Putamen (tissue), 1 donor: ENCODE data around the gene SLC4A1AP.

ENCODE experiments used
- DNase-seq: peaks from one replicate; pipeline ENCODE4 v3.0.0-alpha.2; 2016; ENCODE audit warnings: low spot score

The SLC4A1AP gene

DNA sequence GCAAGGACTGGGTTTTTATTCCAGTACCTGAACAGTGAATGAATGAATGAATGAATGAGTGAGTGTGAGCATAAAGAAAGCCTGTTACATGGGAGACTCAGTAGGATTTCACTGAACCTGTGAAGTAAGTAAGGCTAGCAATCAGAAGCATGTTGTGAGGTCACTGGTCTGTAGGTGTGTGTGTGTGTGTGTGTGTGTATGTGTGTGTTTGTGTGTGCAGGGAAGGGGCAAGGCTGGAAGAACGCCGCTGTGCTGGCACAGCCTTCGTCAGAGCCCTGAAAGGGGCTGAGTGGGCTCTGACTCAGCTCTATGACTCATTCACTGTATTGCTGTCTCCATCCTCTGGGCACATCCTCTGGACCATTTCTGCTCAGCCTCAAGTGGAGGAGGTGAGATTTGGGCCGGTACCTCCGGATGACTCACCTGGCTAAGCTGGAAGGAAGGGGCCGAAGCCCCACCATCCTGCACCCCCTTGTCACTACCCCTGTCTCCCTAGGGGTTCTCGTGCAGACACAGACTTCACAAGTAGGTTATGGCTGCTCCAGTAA is 56.4 kb downstream of the SLC4A1AP start:
- no peak for DNase-seq

DNA sequence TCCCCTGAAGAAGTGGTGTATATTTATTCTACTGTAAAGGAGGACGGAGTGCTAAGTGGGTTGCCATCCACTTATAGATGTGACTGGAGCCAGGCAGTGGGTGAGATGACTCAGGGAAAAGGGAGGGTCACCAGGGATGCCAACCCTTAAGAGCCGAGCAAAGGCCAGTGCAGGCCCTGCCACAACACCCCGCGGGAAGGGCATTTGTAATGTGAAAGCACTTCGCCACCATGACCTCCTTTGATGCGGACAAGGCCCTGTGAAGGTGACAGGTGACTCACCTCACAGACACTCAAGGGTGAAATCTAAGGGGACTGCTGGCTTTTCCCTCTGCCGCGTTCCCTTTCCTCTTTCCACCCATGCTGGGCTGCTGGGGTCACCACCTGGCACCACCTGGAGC is 57.6 kb downstream of the SLC4A1AP start:
- DNase-seq, result no peak

DNA sequence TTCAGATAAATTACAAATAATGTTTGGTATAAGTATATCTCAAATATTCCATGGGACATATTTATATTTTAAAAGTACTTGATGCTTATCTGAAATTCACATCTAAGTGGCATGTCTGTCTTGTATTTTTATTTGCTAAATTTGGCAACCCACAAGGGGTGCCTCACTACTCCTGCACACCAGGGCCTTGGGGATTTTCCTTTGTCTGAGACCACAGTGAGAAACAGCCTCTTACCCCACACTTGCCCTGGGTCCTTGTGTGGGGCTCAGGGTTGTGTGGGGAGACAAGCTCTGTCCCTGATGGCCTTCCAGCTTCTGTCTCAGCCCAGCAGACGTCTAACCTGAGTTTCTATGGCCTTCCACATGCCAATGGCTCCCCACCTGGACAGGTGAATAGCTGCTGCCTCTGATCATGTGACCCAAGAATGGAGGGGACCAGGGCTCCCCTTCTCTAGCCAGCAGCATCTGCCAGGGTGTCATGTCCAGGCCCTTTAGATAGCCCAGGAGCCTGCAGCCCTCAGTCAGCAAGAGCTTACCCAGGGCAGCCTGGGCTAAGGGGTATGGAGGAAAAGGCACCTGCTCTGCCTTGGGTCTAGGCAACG is 58.3 kb downstream of the SLC4A1AP start:
- DNase-seq, result no peak

DNA sequence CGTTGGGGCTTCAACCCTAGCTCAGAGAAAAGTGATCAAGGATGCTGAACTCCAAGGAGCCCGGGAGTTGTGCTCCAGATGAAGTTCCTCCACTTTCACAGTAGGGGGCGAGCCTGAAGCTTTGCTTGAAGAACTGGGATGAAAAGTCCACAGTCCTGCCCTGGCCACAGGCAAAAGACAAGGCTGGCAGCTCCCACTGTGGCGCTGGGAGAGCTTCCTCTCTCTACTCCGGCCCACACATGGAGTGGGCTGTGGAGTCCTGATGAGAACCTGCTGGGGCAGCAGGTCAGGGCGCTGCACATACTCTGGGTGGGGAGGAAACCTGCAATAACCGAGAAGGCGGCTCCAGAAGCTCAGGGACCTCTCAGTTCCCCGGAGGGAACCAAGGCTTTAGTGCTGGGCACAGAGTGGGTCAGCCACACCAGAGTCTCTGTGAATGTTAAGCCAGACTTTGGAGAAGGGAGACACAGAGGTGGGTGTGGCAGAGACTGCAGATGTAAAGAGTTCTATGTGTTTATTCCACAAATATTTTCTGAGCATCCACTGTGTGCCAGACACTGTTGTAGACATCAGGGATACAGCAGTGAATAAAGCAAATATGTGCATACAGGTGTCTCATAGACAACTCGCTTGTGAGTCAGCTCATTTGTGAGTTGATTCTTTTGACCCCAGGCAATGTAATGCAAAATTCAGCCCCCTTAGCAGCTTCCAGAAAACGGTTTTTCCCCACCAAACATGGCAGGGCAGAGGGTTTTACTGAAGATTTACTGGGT is 59.9 kb downstream of the SLC4A1AP start:
- DNase-seq, result peak; percentile 68

DNA sequence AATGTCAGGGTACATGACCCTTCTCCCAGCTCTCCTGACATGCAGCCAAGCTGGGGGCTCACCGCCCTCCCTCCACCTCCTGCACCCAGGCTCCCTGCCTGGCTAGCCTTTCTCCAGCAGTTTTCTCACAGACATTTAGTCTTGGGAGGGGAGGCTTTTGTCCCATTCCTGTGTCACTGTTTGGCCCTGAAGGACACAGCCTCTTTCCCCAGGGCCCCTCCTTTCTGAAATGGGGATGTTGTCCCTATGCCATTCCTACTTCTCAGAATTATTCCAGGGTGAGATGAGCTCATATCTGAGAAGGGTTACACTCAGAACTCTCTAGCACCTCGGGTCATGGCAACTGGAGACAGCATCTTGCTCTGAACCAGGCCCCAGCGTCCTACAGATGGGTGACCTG is 60.5 kb downstream of the SLC4A1AP start:
- DNase-seq, result no peak

DNA sequence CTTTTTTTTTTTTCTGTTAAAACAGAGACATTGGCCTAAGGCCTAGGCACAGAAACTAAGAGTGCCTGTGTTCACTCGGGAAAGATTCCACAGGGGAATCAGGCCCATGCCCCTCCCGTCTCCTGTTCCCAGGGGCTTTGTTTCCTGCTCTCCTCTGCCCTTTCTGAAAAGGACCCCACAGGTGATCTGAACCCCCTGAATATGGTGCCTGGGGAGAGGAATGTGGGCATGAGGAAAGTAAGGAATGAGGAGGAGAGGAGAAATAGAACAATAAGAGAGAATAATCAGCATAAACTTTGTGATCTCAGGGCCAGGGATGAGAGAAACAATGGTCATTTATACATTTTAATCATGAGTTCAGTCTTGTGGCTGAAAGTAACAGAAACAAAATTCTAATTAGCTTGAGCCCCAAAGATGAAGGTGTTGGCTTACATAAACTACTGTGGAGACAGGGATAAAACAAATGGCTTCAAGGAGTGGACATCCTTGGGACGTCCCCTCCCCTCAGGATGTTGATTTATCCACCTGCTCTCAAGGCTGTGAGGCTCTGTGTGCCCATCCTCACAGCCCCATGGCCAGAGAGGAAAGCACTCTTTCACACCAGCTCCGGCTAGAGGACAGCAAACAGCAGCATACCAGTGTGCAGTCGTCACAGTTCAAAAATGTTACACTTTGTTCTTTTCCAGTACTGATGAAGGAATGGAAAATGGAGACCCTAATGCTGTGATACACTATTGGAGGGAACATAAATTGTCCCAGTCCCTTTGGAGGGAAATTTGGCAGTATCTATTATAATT is 61.4 kb downstream of the SLC4A1AP start:
- DNase-seq, result no peak

DNA sequence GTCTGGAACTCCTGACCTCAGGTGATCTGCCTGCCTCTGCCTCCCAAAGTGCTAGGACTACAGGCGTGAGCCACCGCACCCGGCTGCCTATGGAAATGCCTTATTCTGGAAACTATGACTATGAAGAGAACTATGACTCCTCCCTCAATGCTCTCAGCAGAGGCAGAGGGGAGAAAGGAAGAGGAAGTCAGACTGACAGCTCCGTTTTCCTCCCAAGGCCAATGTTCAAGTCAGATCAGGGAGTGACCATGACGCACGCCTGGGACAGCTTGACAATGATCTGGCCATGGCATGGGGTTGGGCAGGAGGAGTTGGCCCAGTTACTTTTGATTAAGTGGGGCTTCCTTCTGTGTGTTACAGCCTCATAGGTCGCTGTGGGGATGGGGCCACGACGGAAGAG is 63.6 kb downstream of the SLC4A1AP start:
- DNase-seq, result no peak

DNA sequence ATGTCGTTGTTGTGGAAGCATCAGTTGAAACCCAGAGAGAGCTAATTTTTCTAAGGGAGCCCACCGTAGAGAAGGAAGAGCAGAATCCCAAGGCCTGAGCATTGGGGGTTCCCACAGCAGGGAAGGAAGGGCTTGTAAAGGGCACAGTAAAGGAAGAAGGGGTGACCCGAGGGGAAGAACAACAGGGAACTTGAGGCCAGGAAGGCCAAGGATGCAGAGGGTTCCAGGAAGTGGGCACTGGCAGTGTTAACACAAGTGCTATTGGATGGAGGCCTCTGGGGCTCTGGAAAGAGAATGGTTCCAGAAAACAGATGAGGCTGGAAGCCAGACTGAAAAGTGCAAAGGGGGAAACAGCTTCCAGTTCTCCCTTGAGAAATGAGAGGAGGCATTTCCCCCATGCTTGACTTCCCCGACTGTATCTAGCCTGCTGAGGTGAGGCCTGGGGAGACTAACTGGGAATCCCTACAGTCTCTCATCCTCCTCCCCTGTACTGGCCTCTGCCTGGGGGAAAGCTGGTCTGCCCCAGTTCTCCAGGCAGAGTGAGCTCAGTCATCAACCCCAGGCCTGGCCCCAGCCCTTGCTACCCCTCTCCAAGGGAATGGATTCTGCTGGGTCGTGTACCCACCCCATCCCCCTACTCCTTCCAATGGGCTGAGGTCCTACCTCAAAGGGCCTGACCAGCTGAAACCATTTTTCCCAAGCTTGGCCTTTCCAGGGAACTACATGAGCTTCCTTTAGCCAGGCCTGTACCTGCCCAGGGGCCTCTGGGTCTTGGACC is 64.6 kb downstream of the SLC4A1AP start:
- no peak for DNase-seq

DNA sequence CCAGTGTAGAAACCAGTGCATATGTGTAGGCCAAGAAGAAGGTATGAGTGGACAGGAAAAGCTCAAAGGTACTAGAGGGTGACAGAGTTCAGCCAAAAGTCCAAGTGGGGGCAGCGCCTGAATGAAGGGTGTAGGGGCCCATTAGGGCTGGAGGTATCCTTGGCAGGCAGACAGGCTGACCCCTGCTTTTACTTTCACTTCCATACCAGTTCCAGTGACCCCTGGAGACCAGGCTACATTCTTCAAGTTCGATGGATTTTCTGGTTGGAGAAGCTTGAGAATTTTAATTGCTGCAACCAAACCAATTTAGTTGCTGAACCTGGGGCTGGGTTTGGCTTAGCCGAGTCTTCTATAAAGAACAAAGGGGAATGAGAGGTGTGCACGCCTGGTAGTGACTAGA is 65.5 kb downstream of the SLC4A1AP start:
- no peak for DNase-seq

DNA sequence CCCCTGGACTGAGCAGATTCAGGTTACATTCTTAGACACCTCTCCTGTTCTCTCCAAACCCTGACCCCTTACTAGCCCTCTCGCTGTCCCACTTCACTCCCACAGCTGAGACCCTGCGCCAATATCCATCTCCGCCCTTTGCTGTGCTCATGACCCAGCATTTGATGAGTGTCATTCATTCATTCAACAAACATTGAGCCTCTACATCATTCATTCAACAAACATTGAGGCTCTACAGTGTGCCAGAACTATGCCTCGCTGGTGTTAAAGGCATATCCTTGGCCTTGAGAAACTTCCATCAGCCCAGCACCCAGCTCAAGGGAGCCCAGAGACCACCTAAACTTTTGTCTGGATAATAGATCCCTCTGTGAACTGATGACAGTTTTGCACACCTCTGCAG is 65.9 kb downstream of the SLC4A1AP start:
- no peak for DNase-seq

DNA sequence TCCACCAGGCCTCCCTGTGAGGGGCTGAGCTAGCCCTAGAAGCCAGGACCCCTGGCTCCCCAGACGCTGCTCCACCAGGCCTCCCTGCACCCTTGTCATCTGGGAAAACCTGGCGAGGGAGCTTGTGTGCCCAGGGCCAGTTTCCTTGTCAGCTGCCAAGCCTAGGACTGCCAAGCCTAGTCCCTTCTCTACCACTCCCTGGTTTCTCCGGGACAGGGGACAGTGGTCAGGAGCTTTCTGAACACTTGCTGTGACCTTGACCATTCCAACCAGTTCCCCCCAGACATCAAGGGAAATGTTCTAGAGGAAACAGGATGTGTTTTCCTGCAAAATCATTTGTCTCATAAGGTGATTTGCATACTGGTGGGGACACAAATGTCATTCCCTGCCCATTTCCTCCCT is 66.6 kb downstream of the SLC4A1AP start:
- no peak for DNase-seq

DNA sequence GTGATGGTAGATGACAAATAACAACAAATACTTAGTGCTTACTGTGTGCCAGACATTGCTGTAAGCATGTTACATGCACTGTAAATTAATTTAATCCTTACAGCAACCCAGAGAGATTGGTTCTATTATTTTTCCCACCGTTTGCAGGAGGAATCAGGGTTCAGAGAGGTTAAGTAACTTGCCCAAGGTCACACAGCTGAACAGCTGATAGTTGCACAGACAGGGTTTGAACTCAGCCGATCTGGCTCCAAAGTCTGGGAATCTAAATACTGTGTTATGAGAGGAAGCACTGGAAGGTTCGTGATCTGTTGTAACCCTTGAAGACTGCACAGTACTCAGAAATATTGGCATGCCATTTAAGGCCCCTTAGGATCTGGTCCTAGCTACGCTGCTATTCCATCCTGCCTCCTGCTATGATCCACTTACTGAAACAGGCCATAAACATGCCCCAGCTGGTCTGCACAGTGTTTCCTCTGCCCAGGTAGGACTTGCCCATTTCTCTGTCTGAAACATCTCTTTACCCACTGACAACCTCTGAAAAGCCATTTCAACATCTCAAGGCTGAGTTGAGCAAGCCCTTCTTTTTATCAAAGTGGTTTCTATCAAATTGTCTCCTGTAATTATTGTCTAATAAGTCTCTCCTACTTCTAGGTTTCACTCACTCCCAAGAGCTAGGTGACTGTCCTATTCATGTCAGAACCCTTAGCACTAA is 67.4 kb downstream of the SLC4A1AP start:
- no peak for DNase-seq

DNA sequence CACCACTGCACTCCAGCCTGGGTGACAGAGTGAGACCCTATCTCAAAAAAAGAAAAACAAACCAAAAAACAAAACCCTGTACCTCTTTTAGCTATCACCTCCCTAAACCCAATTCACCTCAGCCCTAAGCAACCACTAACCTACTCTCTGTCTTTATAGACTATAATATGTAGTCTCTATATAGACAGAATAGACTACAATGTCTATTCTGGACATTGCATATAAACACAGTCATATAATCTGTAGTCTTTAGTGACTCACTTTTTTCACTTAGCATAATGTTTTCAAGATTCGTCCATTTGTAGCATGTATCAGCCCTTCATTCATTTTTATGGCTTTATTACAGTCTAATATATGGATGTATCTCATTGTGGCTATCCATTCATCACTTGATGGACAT is 70.6 kb downstream of the SLC4A1AP start:
- DNase-seq, result no peak

DNA sequence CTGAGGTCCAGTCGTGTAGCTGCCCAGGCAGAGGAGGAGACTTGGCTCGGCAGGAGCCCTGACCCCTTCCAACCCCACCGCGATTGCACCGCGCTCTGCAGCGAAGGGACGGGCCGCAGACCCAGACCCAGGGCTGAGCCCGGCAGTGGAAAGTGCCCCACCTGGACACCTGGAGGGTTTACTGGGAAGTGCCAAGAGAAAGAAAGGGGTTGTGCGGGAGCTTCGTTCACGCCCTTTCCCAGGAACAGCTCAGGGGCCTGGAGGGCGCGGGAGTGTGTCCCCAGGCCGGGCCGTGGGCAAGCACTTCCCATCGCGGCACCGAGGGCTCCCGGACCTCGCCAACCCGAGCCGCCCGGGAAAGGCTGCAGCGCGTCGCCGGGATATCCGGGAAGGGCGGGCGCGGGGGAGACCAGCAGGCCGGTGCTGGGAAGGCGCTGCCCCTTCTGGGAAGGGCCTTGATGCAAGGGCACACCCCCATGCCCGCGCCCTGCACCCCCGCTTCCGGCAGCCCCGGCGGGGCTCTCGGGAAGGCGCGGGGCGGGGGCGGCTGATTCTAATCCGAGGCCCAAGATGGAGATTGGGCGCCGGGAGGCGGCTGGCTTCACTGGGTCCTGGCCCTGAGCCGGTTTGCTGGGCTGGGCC is 71.7 kb downstream of the SLC4A1AP start:
- DNase-seq, result peak; percentile 53

DNA sequence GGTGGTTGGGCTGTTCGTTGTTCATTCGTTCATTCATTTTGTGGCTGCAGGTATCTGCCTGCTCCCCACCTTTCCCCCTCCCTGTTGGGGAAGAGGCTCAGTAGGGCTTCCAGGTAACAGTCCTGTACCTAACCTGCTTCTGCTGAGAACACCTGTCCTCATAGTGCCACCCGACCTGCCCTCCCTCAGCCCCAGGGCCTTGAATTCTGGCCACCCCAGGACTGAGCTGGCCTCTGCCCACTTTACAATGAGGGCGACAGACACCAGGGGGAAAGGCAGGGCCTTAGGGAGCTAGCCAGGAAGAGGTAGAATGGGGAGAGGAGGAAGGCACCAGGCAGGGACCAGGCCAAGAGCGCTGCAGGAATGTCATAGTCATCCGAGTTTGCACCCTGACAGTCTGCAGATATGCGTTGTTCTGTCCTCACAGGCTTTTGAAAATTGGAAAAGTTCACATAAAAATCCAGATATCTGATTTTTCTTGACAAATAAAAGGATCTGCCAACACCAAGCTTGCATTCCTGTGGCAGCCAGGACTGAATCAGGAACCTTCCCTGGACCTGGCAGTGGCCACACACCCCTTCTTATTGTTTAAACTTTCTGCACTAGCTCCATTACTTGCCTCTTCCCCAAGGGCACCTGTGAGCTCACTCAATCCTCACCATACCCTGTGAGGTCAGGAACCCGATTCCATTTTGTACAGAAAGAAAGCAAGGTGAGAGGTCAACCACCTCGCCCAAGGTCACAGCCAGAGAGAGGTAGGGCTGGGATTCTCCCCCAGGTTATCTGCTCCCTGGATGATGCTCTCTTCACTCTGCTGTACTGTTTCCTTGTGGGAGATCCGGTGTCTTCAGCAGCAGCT is 72.6 kb downstream of the SLC4A1AP start:
- no peak for DNase-seq

DNA sequence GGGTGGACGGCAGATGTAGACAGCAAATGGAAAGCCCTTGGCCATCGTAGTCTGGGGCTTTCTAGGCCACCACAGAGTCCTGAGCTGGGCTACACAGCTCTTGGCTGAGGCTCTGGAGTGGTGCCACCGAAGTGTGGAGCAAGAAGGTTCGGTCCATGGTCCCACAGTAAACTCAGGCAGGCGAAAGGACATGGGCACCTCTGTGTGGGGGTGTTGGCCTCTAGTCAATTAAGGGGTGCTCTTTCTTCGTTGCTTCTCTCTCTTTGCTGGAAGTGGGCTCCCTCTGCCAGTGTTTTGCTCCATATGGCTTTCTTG is 73.2 kb downstream of the SLC4A1AP start:
- DNase-seq, result no peak

DNA sequence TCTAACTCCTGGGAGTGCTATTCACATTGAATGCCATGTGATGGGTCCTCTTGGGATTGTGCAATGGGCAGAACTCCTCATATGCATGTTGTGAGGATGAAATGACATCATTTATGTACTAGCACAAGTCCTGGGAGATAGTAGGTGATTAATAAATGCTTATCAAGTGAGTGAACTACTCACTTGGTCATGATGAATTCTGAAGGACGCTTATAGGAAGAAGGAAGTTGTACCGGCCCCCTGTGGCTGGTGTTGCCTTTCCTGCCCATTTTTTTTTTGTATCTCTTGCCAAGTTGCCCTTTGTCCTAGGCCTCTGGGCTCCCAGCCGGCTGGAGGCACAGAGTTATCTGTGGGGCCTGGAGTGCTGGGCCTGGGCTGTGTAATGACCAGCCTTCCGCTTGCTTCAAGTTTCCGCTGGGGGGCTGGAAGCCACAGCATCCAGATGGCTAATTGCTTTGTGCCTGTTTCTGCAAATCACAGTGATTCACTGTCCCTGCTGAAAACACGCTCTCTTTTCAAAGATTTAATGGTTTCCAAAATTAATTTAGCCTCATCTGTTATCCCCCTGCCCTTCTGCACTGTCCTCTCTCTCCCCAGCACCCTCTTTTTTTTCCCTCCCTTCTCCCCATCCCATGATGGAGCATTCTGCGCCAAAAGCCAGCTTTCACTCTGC is 74.1 kb downstream of the SLC4A1AP start:
- no peak for DNase-seq

DNA sequence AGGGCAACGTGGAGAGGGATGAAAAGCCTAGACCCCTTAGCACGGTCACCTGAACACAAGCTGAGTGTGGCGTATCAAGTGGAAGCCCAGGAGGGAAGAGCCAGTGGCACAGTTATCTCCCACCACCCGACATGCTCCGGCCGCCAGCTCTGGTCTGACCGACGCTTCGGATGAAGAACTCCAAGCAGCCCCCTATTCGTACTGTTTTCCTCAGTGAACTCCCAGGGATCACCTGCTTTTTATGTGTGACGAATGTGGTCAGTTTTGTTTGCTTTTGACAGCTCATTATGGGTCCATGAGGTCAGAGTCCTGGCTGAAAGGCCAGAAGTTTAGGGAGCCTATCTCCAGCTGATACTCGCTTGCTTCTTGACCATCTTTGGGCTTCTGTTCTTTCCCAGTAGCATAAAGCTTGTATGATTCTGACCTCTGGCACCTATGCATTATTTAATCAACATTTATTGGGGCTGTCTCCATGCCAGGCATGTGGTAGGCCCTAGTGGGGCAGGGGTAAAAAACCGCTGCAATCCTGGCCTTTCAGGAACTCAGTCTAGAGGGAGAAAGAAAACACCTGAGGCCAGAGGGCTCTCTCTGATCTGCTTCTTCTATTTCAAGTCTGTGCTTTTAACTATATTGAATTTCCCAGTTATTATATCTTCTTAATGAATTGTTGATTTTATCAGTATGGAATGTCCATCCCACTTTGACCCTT is 74.8 kb downstream of the SLC4A1AP start:
- DNase-seq, result no peak

DNA sequence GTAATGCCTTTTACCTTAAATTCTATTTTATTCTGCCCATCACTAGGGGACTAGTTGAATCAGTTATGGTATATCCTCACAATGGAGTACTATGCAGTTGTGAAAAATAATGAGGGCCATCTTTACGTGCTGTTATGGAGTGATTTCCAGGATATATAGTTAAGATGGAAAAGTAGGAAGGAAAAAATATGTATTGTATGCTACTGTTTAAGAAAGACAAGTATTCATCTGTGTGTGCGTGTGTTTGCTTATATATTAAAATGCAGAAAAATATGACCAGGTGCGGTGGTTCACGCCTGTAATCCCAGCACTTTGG is 75.3 kb downstream of the SLC4A1AP start:
- DNase-seq, result no peak
